HEK293T (cell line): Measurements from ENCODE around the gene STIM1.

Source experiments
- BHLHE40 ChIP-seq: fragments of 450-650 bp; IDR thresholded peaks from 2 replicates; pipeline ENCODE4 v1.6.1; 2016; ENCODE audit warnings: mild to moderate bottlenecking, moderate library complexity, borderline replicate concordance
- ELF4 ChIP-seq: fragments of 450-650 bp; IDR thresholded peaks from 2 replicates; pipeline ENCODE4 v1.6.1; 2017; ENCODE audit warnings: antibody characterized with exemption
- FOXA1 ChIP-seq: fragments of 450-650 bp; IDR thresholded peaks from 2 replicates; pipeline ENCODE4 v1.6.1; 2016; ENCODE audit warnings: mild to moderate bottlenecking
- FOXM1 ChIP-seq: fragments of 450-650 bp; IDR thresholded peaks from 2 replicates; pipeline ENCODE4 v1.6.1; 2017; ENCODE audit warnings: mild to moderate bottlenecking, borderline replicate concordance
- L3MBTL2 ChIP-seq: fragments of 450-650 bp; conservative IDR thresholded peaks from 2 replicates; pipeline ENCODE4 v1.6.1; 2016; ENCODE audit warnings: mild to moderate bottlenecking
- NFRKB ChIP-seq: fragments of 450-650 bp; IDR thresholded peaks from 2 replicates; pipeline ENCODE4 v1.6.1; 2016; ENCODE audit warnings: mild to moderate bottlenecking, moderate library complexity
- SP1 ChIP-seq: fragments of 450-650 bp; IDR thresholded peaks from 2 replicates; pipeline ENCODE4 v1.6.1; 2017
- TARDBP ChIP-seq: fragments of 450-650 bp; IDR thresholded peaks from 2 replicates; pipeline ENCODE4 v1.6.1; 2016

- TF ChIP-seq FOXM1 = no peak
- TF ChIP-seq SP1 = no peak
- no peak for TF ChIP-seq L3MBTL2
- no peak for TF ChIP-seq ELF4
- TF ChIP-seq FOXA1 = no peak
- no peak for TF ChIP-seq NFRKB
- TF ChIP-seq BHLHE40 = no peak
- TF ChIP-seq TARDBP = no peak
Measured at GRCh38 chr11:4059424-4059823, 204.0 kb downstream of the STIM1 start.
